H1 (cell line): ENCODE data around the gene CCBE1. TPM values are rescaled to one million over a fixed set of nuclear protein-coding genes. Genes with fewer than 3 reads are reported as not detected.

Experiments
- CTCF ChIA-PET: fragments of 300-600 bp; sonication (Branson Sonifier 250); formaldehyde crosslinking; loops from one replicate; lab custom pipeline; 2021; ENCODE audit not compliant: partially characterized antibody; lab: Charles Lee
- POLR2A ChIA-PET: fragments of 300-600 bp; sonication (Branson Sonifier 250); formaldehyde crosslinking; loops from one replicate; lab custom pipeline; 2021; ENCODE audit warnings: inconsistent platforms; ENCODE audit not compliant: partially characterized antibody; lab: Charles Lee
- DNase-seq, 2 experiments: peaks; one replicate each; pipeline versions ENCODE4 v3.0.0 to v3.0.0-alpha.2; 2010 to 2022; ENCODE audit warnings: low spot score in 2 of 2, low read depth in 1 of 2, mixed read lengths in 1 of 2
- FAIRE-seq: peaks from 2 replicates; lab custom pipeline; 2011; peaks lifted over from hg19 to GRCh38; lab: Jason Lieb, UNC
- H2AFZ ChIP-seq: 2 replicates; pipeline ENCODE4 v1.8.1; 2012; ENCODE audit warnings: low read length, inconsistent platforms
- H2AK5ac ChIP-seq: 2 replicates; pipeline ENCODE4 v1.6.1; 2013; ENCODE audit warnings: low read depth, low read length
- H2BK120ac ChIP-seq: replicated peaks from 2 replicates; pipeline ENCODE3; 2013; ENCODE audit warnings: low read depth, low read length, inconsistent platforms
- H2BK12ac ChIP-seq: 2 replicates; pipeline ENCODE4 v1.6.1; 2013; ENCODE audit warnings: low read depth, low read length
- H2BK15ac ChIP-seq: 2 replicates; pipeline ENCODE4 v1.6.1; 2013; ENCODE audit warnings: low read length
- H2BK20ac ChIP-seq: 2 replicates; pipeline ENCODE4 v1.6.1; 2013; ENCODE audit warnings: low read length
- H2BK5ac ChIP-seq: 2 replicates; pipeline ENCODE4 v1.6.1; 2013; ENCODE audit warnings: low read depth, low read length
- H3K14ac ChIP-seq: 2 replicates; pipeline ENCODE4 v1.6.1; 2013; ENCODE audit warnings: inconsistent platforms; ENCODE audit not compliant: insufficient read length
- H3K18ac ChIP-seq: 2 replicates; pipeline ENCODE4 v1.6.1; 2013; ENCODE audit warnings: low read length; ENCODE audit errors: extremely low read depth
- H3K23ac ChIP-seq: 2 replicates; pipeline ENCODE4 v1.6.1; 2013; ENCODE audit warnings: inconsistent platforms; ENCODE audit not compliant: insufficient read length
- H3K23me2 ChIP-seq: 2 replicates; pipeline ENCODE4 v1.6.1; 2013; ENCODE audit warnings: low read depth, low read length
- H3K27ac ChIP-seq: 2 replicates; pipeline ENCODE4 v1.6.1; 2011; ENCODE audit warnings: low read depth, low read length, inconsistent platforms
- H3K27me3 ChIP-seq, 4 experiments: replicated peaks in 1 of 4; 1 replicate in 1 of 4; 2 replicates in 3 of 4; pipeline versions ENCODE4 v1.6.1 to v1.8.1; 2011 to 2013; ENCODE audit warnings: low read length in 3 of 4, mild to moderate bottlenecking in 3 of 4, inconsistent platforms in 2 of 4, mixed read lengths in 2 of 4, moderate library complexity in 1 of 4; ENCODE audit not compliant: control insufficient read depth in 3 of 4, insufficient read depth in 3 of 4; ENCODE audit errors: extremely low read depth in 1 of 4
- H3K36me3 ChIP-seq, 4 experiments: 2 replicates each; pipeline versions ENCODE4 v1.6.1 to v1.8.1; 2011 to 2013; ENCODE audit warnings: mild to moderate bottlenecking in 4 of 4, low read length in 3 of 4, moderate library complexity in 2 of 4, control low read depth in 1 of 4, inconsistent platforms in 1 of 4; ENCODE audit not compliant: insufficient read depth in 4 of 4, control insufficient read depth in 2 of 4
- H3K4ac ChIP-seq: replicated peaks from 2 replicates; pipeline ENCODE3; 2013; ENCODE audit warnings: low read length, low read depth, mixed read lengths, inconsistent platforms; ENCODE audit not compliant: insufficient read length
- H3K4me1 ChIP-seq, 4 experiments: replicated peaks in 1 of 4; 1 replicate in 1 of 4; 2 replicates in 3 of 4; pipeline versions ENCODE4 v1.6.1 to v1.8.1; 2011 to 2013; ENCODE audit warnings: low read length in 3 of 4, inconsistent platforms in 2 of 4, mixed read lengths in 1 of 4; ENCODE audit not compliant: insufficient read depth in 4 of 4, control insufficient read depth in 3 of 4
- H3K4me2 ChIP-seq, 2 experiments: 2 replicates each; pipeline versions ENCODE4 v1.6.1 to v1.8.1; 2011 to 2013; ENCODE audit warnings: low read depth in 2 of 2, low read length in 2 of 2, control low read depth in 1 of 2, inconsistent platforms in 1 of 2, mild to moderate bottlenecking in 1 of 2; ENCODE audit not compliant: insufficient read depth in 1 of 2
- H3K4me3 ChIP-seq, 4 experiments: fragments of 200-600, 300-600 bp in 1 of 4; sonication (generic), shearing (Covaris generic), sonication (Bioruptor Twin) in 1 of 4; 2 replicates each; pipeline versions ENCODE4 v1.5.1 to v1.8.1; 2011 to 2016; ENCODE audit warnings: low read length in 4 of 4, low read depth in 3 of 4, control low read depth in 2 of 4, inconsistent platforms in 2 of 4, mild to moderate bottlenecking in 2 of 4, mixed read lengths in 1 of 4, moderate library complexity in 1 of 4; ENCODE audit not compliant: insufficient read depth in 2 of 4; ENCODE audit errors: extremely low read depth in 1 of 4
- H3K56ac ChIP-seq: replicated peaks from 2 replicates; pipeline ENCODE3; 2013; ENCODE audit warnings: low read depth, mild to moderate bottlenecking, mixed read lengths, low read length, inconsistent platforms; ENCODE audit not compliant: insufficient read length
- H3K79me1 ChIP-seq: 2 replicates; pipeline ENCODE4 v1.6.1; 2013; ENCODE audit warnings: low read depth, low read length, control low read depth
- H3K79me2 ChIP-seq, 2 experiments: 2 replicates each; pipeline versions ENCODE4 v1.6.1 to v1.8.1; 2012 to 2013; ENCODE audit warnings: low read length in 2 of 2, mild to moderate bottlenecking in 2 of 2, inconsistent platforms in 1 of 2; ENCODE audit not compliant: insufficient read depth in 2 of 2, control insufficient read depth in 1 of 2
- H3K9ac ChIP-seq, 4 experiments: replicated peaks in 1 of 4; 1 replicate in 1 of 4; 2 replicates in 3 of 4; pipeline versions ENCODE4 v1.6.1 to v1.8.1; 2011 to 2013; ENCODE audit warnings: low read depth in 3 of 4, low read length in 3 of 4, control low read depth in 2 of 4, mild to moderate bottlenecking in 2 of 4, moderate library complexity in 2 of 4, inconsistent platforms in 1 of 4; ENCODE audit errors: extremely low read depth in 1 of 4
- H3K9me3 ChIP-seq, 2 experiments: 2 replicates each; pipeline versions ENCODE4 v1.6.1 to v1.8.1; 2012 to 2013; ENCODE audit warnings: mild to moderate bottlenecking in 2 of 2, moderate library complexity in 2 of 2, control low read depth in 1 of 2, inconsistent platforms in 1 of 2, low read depth in 1 of 2, low read length in 1 of 2, mixed read lengths in 1 of 2; ENCODE audit not compliant: insufficient read depth in 2 of 2
- H4K20me1 ChIP-seq, 2 experiments: replicated peaks in 1 of 2; 2 replicates each; pipeline versions ENCODE3 to v1.8.1; 2011 to 2013; ENCODE audit warnings: inconsistent platforms in 2 of 2, low read length in 2 of 2, mild to moderate bottlenecking in 1 of 2; ENCODE audit not compliant: insufficient read depth in 2 of 2, control insufficient read depth in 1 of 2
- H4K5ac ChIP-seq: 2 replicates; pipeline ENCODE4 v1.6.1; 2013; ENCODE audit warnings: low read length, low read depth, mixed read lengths, inconsistent platforms; ENCODE audit not compliant: insufficient read length
- H4K8ac ChIP-seq: 2 replicates; pipeline ENCODE4 v1.8.0; 2013; ENCODE audit warnings: mild to moderate bottlenecking, moderate library complexity, low read length, inconsistent platforms; ENCODE audit not compliant: insufficient read depth; ENCODE audit errors: extremely low read depth
- H4K91ac ChIP-seq: replicated peaks from 2 replicates; pipeline ENCODE3; 2013; ENCODE audit warnings: low read length, mixed read lengths, inconsistent platforms; ENCODE audit not compliant: insufficient read length
- ASH2L ChIP-seq: fragments of 200-600, 300-600 bp; sonication (generic); IDR thresholded peaks from one replicate; pipeline ENCODE4 v1.7.1; 2017; ENCODE audit warnings: low read length
- CTBP2 ChIP-seq: IDR thresholded peaks from 2 replicates; pipeline ENCODE4 v1.7.0; 2011; ENCODE audit warnings: borderline replicate concordance, mild to moderate bottlenecking, moderate library complexity, mixed read lengths, low read length; ENCODE audit not compliant: insufficient read depth, insufficient read length
- FOSL1 ChIP-seq: IDR thresholded peaks from 2 replicates; pipeline ENCODE4 v1.6.1; 2011; ENCODE audit warnings: mild to moderate bottlenecking, low read depth, low read length, moderate library complexity; ENCODE audit not compliant: insufficient read depth
- HDAC2 ChIP-seq, 2 experiments: fragments of 300-600 bp in 1 of 2; sonication (generic) in 1 of 2; IDR thresholded peaks; 2 replicates each; pipeline ENCODE4 v1.6.1; 2011 to 2012; ENCODE audit warnings: low read depth in 2 of 2, low read length in 2 of 2, mild to moderate bottlenecking in 2 of 2, moderate library complexity in 2 of 2, borderline replicate concordance in 1 of 2, inconsistent platforms in 1 of 2
- NANOG ChIP-seq: IDR thresholded peaks from 2 replicates; pipeline ENCODE4 v1.6.1; 2011; ENCODE audit warnings: low read length, low read depth, mild to moderate bottlenecking, inconsistent platforms; ENCODE audit not compliant: insufficient read depth, poor library complexity, severe bottlenecking
- NRF1 ChIP-seq: IDR thresholded peaks from 2 replicates; pipeline ENCODE4 v1.6.1; 2011; ENCODE audit warnings: mild to moderate bottlenecking, low read depth, low read length, improper control_type of control experiment
- RAD21 ChIP-seq, 2 experiments: IDR thresholded peaks in 1 of 2; conservative IDR thresholded peaks in 1 of 2; 2 replicates each; pipeline ENCODE4 v1.6.1; 2011; ENCODE audit warnings: low read depth in 2 of 2, low read length in 2 of 2, improper control_type of control experiment in 1 of 2, inconsistent platforms in 1 of 2, mild to moderate bottlenecking in 1 of 2, moderate library complexity in 1 of 2
- SIRT6 ChIP-seq: IDR thresholded peaks from one replicate; pipeline ENCODE4 v1.7.1; 2012; ENCODE audit warnings: low read length, inconsistent platforms
- TAF7 ChIP-seq: optimal IDR thresholded peaks from 2 replicates; pipeline ENCODE3; 2011; ENCODE audit warnings: low read depth, mild to moderate bottlenecking, inconsistent platforms, low read length, moderate library complexity, borderline replicate concordance
- YY1 ChIP-seq: IDR thresholded peaks from 2 replicates; pipeline ENCODE4 v1.6.1; 2011; ENCODE audit warnings: low read depth, mild to moderate bottlenecking, low read length
- ZNF274 ChIP-seq: IDR thresholded peaks from 2 replicates; pipeline ENCODE4 v1.7.0; 2012; ENCODE audit warnings: low read length, borderline replicate concordance; ENCODE audit errors: extremely low read depth
- WGBS, 2 experiments: shearing (Covaris generic) in 1 of 2; methylation state at CpG; one replicate each; pipeline versions ENCODE4 v1.1.6 to v1.1.7; 2013 to 2015; ENCODE audit warnings: low lambda C conversion rate in 2 of 2, mixed read lengths in 2 of 2, inconsistent platforms in 1 of 2, low coverage in 1 of 2, missing lambda C conversion rate in 1 of 2; ENCODE audit not compliant: insufficient replicate concordance in 2 of 2, insufficient coverage in 1 of 2, insufficient read length in 1 of 2; ENCODE audit errors: extremely low coverage in 1 of 2, missing lambda C conversion rate in 1 of 2; 5-methylcytosine and 5-hydroxymethylcytosine counted together
- polyA plus RNA-seq, 7 experiments: library from polyadenylated mRNA; depleted of rRNA in 3 of 7; stranded (reverse) in 5 of 7; unstranded in 2 of 7; fragments of >200 nt in 5 of 7; fragments of 200-250 nt in 2 of 7; gene quantifications; 1 replicate in 5 of 7; 2 replicates in 1 of 7; 4 replicates in 1 of 7; pipeline versions ENCODE4 v1.2.1 to v1.2.3, GENCODE V29; 2011 to 2013; ENCODE audit warnings: missing spikeins in 2 of 7, mixed read lengths in 2 of 7
- total RNA-seq: library from RNA; stranded (reverse); fragmentation: NEBNext Ultra II Directional; extraction: Animal tissue kit (Norgen Biotek cat#: 25700); gene quantifications from 2 replicates; pipeline ENCODE4 v1.2.1, GENCODE V29; 2021
- TF ChIP-seq, protein P1 (sequence below): IDR thresholded peaks from 2 replicates; pipeline ENCODE4 v1.6.1; 2011; ENCODE audit warnings: low read length, improper control_type of control experiment

Gene CCBE1
- total and polyA plus RNA-seq, 2 of the 8 experiments (the other 6 are each of a cell fraction or from before 2014, with no cell fraction given) = 2.1 to 2.6 TPM

DNA sequence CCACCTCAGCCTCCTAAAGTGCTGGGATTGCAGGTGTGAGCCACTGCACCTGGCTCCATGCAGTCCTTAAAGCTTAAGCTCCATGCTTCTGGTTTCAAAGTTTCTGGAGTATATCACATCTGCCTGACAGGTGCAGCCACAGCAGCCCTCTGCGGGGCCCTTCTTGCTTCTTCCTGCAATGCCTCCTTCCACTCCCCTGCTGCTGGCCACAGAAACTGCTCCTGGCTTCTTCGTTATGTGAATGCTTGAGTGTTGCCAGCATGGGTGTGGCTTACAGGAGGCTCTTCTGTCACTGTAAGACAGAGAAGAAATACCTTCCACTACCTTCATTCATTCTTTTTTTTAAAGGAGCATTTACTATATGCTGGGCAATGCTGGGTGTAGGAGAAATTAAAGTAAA lies 10.1 kb upstream of the CCBE1 start:
- Histone ChIP-seq H3K4ac (no peak overlapping the region), H3K9me3 (no peaks in the 10 kb centered on the region), H3K14ac (no peak overlapping the region), H2BK120ac (no peak overlapping the region), H3K79me2 (no peaks in the 10 kb centered on the region), H2BK20ac (no peak overlapping the region), H3K23me2 (no peaks in the 10 kb centered on the region), H3K4me1 (peaks cover 0 to 4% (median 2%) of the 10 kb centered on the region in 4 experiments; a peak in 4 of 7 replicates), H4K20me1 (no peaks in the 10 kb centered on the region), H3K36me3 (no peaks in the 10 kb centered on the region), H3K4me2 (no peak overlapping the region), H2AFZ (no peak overlapping the region), H2AK5ac (no peak overlapping the region), H4K91ac (no peak overlapping the region), H2BK15ac (no peak overlapping the region), H2BK12ac (no peak overlapping the region), H3K56ac (no peak overlapping the region), H3K9ac (no peak overlapping the region), H2BK5ac (peak overlapping the region; percentile 5; the same call in 1 of the 2 replicates), H3K23ac (no peak overlapping the region), H3K18ac (no peak overlapping the region), H3K4me3 (no peak overlapping the region), H3K79me1 (no peaks in the 10 kb centered on the region), H3K27ac (no peak overlapping the region), H4K8ac (no peak overlapping the region), H4K5ac (no peak overlapping the region), H3K27me3 (no peaks in the 10 kb centered on the region)
- FAIRE-seq (no peak), DNase-seq (no peak)
- WGBS, 2 experiments = 74% methylated on average over 2 of the region's 2 CpGs; no CpG with 5 or more reads in 1 of the 2 experiments
- POLR2A ChIA-PET = interaction anchor here (2.0 kb wide), 1 partner anchor 17 kb away, joined by 5 read pairs; no protein-coding TSS in a partner anchor
- CTCF ChIA-PET = interaction anchor here (1.0 to 7.8 kb wide), 6 partner anchors 10 to 116 kb away, joined by 3 to 60 read pairs (median 6); partner anchors contain the start of gene CCBE1
- TF ChIP-seq, protein P1, sequence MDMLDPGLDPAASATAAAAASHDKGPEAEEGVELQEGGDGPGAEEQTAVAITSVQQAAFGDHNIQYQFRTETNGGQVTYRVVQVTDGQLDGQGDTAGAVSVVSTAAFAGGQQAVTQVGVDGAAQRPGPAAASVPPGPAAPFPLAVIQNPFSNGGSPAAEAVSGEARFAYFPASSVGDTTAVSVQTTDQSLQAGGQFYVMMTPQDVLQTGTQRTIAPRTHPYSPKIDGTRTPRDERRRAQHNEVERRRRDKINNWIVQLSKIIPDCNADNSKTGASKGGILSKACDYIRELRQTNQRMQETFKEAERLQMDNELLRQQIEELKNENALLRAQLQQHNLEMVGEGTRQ = no peak
- TF ChIP-seq TAF7 (no peak), ASH2L (no peak), NANOG (no peak), HDAC2 (IDR thresholded peaks at IDR 0.05; ENCODE audit: borderline replicate concordance in 1 of 2, low read depth in 2 of 2, low read length in 2 of 2) (no peak), RAD21 (IDR thresholded peaks at IDR 0.05 in 1 of 2, conservative IDR thresholded peaks at IDR 0.05 in 1 of 2; ENCODE audit: low read depth in 2 of 2, low read length in 2 of 2) (no peak), ZNF274 (no peak), FOSL1 (no peak), CTBP2 (no peak), NRF1 (no peak), SIRT6 (no peak), YY1 (no peak)
